ENCODE results near the gene TENT5C.
A peak's percentile ranks its signal among the peaks of the same experiment; 100 is the strongest.

The TENT5C gene

DNA sequence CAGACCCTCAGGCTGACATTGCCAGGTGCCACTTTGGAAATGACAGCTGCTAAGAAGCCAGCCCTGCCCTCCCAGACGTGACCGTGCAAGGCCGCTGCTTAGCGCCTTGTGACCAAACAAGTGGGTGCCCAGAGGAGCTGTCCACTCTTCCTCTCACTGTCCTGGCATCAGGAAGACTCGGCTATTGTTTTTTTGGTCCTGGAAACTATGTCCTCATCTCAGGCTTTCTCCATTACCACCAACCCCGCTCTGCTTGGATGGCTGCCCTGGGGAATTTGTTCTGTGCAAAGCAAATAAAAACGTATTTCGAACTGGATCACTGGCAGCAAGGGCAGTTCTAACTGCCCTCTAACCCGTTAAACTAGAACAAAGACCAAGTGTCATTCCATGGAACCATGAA, 13.7 kb upstream of the TENT5C start:
- no peak for DNase-seq (ENCODE audit: low spot score)

DNA sequence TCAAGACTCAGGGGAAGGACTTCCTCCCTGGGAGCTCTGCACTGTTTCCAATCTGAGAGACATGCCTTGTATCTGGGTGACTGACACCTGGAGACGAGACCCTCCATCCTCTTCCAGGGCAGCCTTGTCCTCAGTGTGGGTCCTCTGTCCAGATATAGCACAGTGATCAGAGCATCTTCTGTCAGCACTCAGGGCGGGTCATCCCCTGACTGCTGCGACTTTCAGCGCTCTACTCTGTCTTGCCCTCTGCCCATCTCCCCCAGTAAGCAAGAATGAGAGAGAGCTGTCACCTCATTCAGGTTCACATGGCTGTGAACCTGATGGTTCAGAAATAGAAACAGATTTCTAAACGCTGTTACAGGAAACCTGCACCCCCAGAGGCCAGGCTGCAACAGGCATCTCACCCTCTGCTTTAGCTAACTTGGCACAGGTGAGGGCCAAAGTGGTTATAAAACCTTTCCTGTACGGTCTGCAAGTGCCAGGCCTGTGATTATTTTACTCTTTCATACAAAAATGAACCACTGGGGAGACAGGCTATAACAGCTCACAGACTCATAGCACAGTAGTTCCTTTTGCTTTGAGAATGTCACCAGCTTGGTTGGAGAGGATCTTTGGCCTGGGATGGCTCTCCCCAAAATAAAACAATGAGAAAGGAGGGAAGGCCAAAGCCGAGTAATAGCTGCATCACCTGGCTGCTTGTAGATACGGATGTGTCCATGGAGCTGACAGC, 11.4 kb upstream of the TENT5C start:
- no peak for DNase-seq (ENCODE audit: low spot score)

DNA sequence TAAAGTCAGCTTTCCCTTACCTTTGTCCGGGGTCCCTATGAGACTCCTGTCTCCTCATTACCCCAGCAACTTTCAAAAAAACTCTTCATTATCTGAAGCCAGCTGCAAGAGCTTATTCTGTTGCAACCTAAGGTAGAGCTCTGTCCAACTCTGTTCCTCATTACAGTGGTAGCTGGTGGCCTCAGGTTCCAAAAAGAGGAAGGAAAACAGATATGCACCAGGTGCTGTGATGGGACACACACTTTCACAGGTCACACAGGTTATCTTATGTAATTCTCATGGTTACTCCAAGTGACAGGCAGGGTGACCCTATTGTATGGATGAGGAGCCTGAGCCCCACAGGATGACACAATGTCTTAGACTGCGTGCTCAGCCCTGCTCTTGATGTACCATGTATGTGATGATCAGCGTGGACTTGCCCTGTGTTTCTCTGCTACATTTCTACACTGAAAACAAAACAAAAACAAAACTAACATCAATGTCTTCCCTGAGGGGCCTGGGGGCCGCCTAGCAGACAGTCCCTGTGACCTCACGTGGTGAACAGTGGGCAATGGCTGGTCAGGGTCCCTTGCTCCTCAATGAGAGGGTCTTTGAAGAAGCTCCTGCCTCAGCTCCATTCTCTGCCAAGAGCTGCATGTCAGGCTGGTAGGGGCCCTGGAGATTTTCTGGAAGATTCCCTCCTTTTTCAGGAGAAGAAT, 9.7 kb upstream of the TENT5C start:
- DNase-seq (ENCODE audit: low spot score): no peak

DNA sequence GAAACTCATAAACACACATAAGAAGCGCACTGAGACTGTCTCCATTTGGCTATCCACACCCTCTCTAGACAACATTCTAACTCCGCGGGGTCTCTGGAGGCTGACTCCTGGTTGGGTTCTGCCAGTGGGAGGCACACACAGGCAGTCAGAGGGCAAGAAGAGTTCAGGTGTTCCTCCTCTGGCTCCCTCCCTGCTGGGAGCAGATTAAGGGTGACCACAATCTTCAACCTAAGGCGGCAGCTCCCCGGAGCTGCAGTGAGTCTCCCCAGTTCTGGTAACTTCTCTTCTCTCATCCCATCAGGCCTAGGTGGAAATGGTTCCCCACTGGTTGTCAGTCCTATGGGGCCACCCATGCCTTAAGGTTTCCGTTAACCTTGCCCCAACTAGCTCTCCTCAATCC, 7.4 kb upstream of the TENT5C start:
- no peak for DNase-seq (ENCODE audit: low spot score)

DNA sequence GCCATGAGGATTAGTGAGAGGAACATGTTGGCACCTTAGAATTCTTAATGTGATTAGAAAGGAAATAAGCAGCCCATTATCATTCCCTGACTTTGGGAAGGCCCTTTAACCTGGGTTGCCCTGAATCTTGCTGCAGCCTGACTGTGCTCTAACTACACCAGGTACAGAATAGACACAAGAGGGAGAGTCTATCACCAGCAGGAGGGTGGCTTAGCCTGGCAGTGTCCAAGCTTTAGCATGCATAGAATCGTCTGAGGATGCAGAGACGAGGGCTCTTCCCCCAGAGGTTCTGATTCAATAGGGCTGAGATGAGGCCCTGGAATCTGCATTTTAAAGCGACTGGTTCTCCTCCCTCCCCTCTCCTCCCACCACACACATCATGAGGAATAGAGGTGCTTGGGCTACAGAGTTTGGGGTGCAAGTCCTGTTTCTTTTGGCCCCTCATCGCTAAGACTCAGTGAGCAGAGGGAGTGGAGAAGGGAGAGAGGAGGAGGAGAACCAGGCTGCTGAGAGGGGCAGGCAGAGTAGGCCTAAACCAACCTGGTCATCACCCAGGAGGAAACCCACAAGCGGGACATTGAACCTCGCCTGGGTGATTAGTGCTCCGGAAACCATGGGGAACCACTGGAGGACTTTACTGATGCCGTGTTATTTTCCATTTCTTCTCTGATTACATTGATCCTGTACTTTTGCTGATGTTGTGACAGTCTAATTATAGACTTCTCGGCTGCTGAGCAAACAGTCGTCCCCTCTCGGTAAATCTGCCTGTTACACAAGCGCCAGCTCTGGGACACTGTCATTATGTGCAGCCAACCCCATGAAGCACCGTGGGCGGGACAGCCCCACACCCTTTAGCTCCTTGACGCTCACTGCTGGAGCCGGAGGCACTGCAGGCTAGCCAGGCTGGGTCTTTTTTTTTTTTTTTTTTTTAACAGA, 6.3 kb upstream of the TENT5C start:
- DNase-seq (ENCODE audit: low spot score): no peak

DNA sequence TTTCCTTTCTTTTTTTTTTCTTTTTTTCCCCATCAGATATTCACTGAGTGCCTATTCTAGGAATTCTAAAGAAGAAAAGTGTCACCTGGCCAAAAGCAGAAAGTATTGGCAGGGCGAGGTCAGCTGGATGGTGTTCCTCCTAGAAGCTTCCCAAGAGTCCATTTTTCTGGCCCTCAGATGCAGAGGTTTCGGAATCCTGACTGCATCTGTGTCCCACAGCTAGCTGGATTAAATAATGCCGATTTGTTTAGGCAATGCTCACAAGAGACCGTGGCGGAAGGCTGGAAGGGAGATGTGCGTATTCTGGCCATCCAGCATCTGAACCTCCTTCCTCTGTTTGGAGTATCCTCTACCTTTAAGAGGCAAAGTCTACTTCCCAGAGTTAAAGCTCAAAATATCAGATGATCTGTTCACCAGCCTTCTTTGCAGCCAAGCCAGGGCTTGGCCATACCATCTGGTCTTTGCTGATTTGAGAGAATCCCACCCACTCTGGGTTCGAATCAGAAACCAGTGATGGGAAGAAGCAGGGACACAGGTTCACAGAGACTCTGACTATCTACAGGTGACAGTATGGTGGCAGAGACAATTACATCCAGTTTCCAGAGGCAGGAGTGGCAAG, 5.4 kb upstream of the TENT5C start:
- DNase-seq (ENCODE audit: low spot score): no peak

DNA sequence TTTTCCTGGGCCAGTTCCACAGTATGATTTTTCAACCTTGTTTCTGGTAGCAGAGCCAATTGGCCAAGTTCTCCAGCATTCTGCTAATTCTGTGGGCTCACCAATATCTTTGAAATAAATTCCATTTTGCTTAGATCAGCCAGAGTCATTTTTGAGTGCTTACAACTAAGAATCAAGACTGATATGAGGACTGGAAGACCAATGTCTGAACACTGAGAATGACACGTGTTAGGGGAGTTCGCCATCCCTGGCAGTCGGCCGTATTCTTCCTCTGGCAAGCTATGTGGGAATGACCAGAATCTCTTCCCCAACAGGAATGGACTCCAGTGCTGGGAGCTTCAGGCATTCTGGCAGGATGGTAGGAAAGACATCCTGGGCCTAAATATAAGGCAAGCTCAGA, 4.9 kb upstream of the TENT5C start:
- DNase-seq (ENCODE audit: low spot score): no peak

DNA sequence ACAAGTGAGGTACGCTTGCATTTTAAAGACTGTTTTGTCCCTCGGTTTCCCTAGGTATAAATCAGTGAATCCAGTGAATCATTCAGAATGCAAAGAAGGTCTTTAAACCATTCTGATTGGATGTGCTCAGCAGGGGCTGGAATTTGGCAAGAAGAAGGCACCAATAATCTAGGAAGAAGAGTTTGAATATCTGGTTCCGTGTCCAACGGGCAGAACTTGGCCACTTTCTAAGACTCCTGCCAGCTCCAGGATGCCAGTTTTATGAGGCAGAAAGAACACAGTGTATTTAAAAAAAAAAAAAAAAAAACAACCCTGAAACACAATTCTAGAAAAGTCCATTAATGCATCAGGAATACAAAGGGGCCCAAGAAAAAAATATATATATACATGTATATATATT, 3.0 kb upstream of the TENT5C start:
- DNase-seq (ENCODE audit: low spot score): no peak

DNA sequence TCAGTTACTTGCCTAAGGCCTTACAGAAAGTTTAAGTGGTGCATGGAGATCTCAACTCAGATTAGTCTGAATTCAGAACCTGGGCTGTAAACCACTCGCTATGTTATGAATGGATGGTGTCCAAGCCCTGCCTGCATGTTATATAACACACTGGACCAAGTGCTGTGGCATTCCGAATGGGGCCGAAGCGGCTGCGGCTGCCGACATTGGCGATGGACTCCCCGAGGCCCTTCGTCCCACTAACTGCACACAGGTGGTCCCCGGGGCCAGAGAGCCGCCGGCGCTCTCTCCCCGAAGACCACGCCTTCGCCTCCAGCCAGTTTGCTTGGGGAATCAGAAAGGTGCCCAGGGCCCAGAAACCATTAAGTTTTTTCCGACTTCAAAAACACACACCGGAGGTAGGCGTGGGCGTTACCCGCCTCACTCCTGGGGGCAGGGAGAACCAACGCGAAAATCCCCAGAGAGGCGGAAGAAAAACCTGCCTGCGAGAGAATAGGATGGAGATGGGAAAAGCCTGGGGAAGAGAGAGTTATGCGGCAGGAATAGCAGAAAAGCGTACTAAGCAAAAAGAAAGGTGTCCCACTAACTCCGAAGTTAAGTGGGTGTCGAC, 579 bp upstream of the TENT5C start:
- no peak for DNase-seq (ENCODE audit: low spot score)

DNA sequence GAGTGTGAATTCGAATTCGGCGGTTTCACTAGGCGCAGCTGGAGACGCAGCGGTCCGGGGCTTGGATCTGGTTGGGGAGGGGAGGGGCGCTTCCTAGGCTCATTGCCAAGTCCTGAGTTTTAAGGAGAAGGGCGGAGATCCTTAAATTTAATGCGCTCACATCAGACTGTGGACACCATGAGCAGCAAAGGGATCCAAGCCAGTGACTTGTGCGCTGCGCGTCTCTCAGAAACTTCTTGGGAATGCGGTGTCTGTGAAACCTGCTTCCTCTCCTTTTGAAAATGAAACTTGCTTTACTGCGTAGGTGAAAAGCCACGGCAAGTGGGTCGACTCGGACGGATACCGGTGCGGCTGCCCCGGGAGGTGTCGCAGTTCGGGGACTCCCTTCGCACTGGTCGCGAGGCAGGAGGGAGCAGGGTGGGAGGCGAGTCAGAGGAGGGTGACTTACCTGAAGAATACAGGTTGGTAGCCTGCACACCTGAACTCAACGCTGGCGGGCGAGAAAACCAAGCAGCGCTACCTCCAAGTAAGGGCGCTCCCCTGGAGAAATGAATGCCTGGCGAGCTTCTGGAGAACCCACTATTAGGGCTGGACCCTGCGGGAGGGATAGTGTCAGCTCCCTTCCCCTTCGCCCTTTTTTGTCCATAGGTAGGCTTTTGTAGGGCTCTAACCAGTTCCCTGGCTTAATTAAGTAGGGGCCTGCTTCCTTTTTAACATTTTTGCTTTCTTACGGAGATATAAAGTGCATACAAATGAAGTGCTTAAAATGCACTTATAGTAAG, 992 bp downstream of the TENT5C start:
- no peak for DNase-seq (ENCODE audit: low spot score)

DNA sequence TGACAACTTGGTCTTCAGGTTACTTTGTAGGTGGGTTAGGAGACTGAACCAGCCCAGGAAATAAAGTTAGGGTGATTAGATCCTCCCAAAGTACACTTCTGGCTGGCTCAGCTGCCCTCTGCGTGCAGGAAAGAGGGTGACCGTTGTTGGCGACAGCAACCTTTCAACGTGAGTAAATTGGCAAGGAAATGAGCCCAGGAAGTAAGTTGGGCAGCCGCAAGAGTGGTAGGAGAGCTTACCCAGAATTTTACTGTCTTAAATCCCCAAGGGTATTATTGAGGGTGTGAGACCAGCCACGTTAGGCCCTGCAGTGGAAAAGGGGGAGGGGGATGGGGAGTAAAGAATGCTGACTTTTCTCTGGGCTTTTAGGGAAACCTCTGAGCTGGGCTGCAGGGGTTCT, 1.6 kb downstream of the TENT5C start:
- DNase-seq (ENCODE audit: low spot score): no peak

DNA sequence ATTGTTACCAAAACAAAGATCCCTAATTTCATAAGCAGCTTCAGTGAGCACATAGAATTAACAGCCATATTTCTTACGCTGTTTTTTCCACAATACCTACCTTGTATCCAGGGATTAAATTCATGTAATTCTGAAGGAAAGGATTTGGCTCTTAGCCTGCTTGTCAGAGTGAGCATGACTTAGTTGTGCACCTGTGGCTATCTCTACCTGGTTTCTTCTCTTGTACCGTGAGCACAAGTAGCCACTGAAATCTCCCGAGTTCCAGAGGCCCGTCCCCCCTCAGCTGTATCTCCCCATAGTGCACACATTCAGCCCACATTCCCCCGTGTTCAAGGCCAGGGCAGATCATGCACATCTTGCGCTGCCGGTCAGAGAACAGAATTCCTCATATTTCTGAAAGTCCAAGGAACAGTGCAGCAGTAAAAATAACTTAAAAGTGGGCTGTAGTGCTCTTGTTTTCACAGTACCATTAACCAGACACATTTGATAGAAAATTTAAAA, 2.3 kb downstream of the TENT5C start:
- DNase-seq (ENCODE audit: low spot score): no peak

DNA sequence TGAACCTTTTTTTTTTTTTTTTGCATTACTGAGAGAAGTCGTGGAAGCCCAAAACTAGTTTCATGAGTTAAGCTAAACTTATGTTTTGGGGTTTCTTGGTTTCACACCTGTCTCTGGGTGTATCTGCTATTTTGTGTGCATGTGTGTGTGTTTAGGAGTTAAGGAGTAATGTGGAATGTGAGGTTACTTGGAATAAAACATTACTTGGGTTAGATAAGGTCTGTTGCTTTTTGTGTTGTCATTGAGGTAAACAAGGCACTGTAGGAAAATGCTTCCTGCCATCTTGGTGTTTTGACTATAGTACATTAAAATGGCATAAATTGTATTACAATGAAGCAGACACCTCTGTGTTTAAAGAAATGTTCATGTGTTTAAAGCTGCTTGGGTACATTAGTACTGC, 2.9 kb downstream of the TENT5C start:
- DNase-seq (ENCODE audit: low spot score): no peak

DNA sequence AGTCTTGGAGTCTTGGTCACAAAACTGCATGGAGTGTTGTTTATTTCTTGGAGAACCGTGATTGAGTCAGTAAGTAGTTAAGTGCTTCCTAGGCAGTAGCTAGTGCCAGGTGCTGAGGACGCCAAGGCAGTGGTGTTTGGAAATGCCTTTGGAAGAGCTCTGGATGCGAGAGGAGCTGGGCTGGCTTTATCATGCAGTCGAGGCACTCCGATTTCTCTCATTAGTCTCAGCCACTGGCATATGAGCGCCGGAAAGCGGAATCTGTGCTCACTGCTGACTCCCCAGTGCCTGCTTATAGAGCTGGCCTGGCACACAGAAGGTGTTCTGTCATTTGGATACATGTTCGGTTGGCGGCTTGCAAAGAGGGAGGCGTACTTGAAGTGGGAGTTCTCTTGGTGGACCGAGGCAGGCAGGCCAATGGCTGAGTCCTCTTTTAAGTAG, 3.6 kb downstream of the TENT5C start:
- no peak for DNase-seq (ENCODE audit: low spot score)

DNA sequence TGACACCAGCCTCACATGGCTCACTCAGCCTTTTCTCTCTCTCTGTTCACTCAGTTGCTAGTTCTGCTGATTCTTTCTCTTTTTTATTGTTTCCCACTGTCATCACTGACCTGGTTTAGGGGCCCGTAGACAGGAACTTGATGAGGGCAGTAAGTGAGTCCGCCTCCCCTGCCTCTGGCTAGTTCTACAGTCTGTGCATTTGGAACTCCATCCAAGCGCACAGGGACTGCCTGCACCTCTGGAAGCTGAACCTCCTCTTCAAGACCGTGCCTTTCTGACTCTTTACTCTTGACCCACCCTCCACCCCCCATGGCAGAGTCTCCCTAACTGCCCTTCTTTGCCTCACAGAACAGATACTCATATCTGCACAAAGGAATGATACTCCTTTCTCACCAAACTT, 4.2 kb downstream of the TENT5C start:
- no peak for DNase-seq (ENCODE audit: low spot score)

DNA sequence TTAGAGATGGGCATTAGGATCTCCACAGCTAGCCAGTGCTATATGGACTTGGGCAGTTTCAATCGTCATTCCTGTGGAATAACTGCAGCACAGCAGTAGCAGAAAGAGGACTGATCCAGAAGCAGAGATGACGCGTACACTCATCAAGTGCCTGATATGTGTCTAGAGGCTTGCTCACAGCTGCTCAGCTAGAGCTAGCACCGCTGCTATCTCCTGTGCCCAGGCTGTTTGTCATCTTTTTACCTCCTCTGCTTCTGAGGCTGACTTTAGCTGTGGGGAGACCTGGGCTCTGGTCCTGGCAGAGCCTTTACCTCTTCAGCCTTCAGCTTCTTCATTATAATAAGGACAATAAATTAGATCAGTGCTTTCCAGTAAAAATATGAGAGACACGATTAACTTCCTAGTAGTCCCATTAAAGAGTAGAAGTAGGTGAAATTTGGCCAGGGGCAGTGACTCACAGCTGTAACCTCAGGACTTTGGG, 5.3 kb downstream of the TENT5C start:
- no peak for DNase-seq (ENCODE audit: low spot score)

DNA sequence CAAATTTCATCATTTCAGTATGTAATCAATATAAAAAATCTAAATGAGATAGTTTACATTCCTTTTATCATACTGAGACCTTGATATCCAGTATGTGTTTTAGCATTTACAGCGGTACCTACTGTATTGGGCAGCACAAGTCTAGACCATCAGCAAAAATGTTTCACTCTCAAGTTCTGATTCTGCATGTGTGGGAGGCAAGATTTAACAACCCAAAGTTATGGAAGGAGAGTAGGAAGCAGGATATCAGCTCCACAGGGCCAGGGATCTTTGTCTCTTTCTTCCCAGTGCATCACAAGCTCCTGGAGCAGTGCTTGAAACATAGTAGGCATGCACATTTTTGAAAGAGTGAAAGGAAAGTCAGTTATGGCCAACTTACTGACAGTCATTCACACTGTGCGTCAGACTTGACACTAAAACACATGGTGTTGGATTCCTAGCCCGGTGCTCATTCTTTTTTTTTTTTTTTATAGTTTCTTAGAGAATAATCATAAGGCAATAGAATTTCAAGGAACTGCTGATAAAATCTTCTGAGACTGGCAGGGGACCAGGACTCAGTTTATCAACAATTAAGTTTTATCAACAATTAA, 6.1 kb downstream of the TENT5C start:
- no peak for DNase-seq (ENCODE audit: low spot score)

DNA sequence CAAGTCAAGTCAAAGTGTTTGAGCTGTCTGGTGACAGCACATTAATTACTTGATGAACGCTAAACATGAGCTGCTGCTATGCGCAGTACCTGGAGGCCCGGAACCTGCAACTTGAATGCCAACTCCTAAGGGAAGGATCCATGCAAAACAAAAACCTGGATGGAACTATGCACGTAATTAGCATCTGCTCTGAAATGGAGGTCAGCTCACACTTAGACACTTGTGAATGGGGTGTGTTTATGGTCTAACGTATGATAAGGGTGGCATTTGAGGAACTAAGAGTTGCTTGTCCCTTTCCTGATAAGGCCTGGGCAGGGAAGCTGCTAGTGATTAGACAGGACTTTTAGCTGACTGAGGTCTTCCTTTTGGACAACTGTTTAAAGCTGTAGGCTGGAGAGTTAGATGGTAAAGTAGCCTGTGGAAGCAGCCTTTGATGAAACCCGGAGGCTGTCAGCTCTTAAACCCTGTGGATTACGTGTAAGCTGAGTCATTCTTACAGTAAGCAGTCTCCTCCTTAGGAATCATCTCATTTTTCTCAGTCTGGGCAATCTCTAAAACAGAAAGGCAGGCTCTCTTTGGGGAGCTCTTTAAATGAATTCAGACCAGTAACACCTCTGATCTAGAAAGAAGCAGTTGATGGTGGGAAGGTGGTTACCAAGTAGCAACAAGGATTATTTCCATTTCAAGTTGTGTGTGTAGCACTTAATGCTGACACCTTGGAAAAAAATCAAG, 6.8 kb downstream of the TENT5C start:
- DNase-seq (ENCODE audit: low spot score): peak; percentile 72

DNA sequence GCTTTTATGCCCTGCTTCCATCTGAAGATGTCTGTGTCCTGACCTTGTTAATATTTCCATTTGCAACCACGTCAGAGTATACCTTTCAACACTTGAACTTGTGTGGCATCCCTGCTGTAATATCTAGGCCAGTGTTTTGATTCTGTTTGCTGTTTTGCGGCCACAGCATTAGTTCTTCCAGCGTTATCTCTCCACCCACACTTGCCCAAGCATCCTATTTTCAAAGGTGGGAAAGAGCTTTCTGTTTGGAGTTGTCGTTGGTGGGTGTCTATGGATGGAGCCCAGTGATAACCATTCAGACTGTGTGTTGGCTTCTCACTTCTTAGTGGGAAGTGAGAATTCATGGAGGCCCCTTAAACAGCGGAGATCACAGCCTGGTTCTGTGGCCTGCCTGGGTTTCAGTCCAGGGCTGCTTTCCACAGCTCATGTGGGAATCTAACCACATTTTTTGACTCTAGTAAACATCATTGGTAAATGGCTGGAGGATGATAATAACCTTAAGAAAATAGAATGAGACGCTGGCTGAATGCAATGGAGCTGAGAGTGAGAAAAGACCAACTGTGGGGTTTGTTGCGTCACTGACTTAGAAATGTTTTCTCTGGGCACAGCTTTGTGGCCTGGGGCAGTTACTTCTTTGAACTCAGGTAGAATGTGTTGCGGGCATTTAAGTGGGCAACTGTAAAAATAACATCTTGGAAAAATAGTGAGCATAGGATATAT, 7.6 kb downstream of the TENT5C start:
- no peak for DNase-seq (ENCODE audit: low spot score)

Data from RKO (cell line).